HFFc6 (cell line): ENCODE results near the gene SLC48A1. TPM values are rescaled to one million over a fixed set of nuclear protein-coding genes. Genes with fewer than 3 reads are reported as not detected.

Source experiments
- DNase-seq: peaks from one replicate; pipeline ENCODE4 v3.0.0-alpha.2; 2018
- H3K27ac Mint-ChIP-seq: 2 replicates; pipeline ENCODE4 v1.8.0; 2020; ENCODE audit warnings: mild to moderate bottlenecking, mixed read lengths
- H3K27me3 Mint-ChIP-seq: 2 replicates; pipeline ENCODE4 v1.8.0; 2021; ENCODE audit warnings: mild to moderate bottlenecking, moderate library complexity, mixed read lengths; ENCODE audit not compliant: insufficient read depth
- H3K36me3 Mint-ChIP-seq: 2 replicates; pipeline ENCODE4 v1.8.0; 2021; ENCODE audit warnings: low read depth, mixed read lengths
- H3K4me1 Mint-ChIP-seq: 2 replicates; pipeline ENCODE4 v1.8.0; 2020; ENCODE audit warnings: low read depth, mixed read lengths
- H3K4me3 Mint-ChIP-seq: 2 replicates; pipeline ENCODE4 v1.8.0; 2020; ENCODE audit warnings: mild to moderate bottlenecking, moderate library complexity, mixed read lengths
- H3K9me3 Mint-ChIP-seq: 2 replicates; pipeline ENCODE4 v1.8.0; 2020; ENCODE audit warnings: mild to moderate bottlenecking, mixed read lengths
- CTCF ChIP-seq: fragments of 200-600 bp; sonication (generic); IDR thresholded peaks from 2 replicates; pipeline ENCODE4 v1.5.0; 2021; ENCODE audit warnings: antibody characterized with exemption, mild to moderate bottlenecking
- total RNA-seq, 6 experiments: library from RNA; stranded (reverse); fragmentation: NEBNext Ultra II Directional; extraction: Animal tissue kit (Norgen Biotek cat#: 25700); gene quantifications; 2 replicates in 1 of 6; 3 replicates in 5 of 6; pipeline ENCODE4 v1.2.3, GENCODE V29; 2021

The SLC48A1 gene
- total RNA-seq, 6 experiments from 2014 or later: 18.8 to 24.5 (median 21.0) TPM

GRCh38 chr12:47751561-47751960 is 21.5 kb upstream of the SLC48A1 start:
- Mint-ChIP-seq H3K36me3 (no peaks in the 10 kb centered on the region), H3K4me1 (peaks cover 35% of the 10 kb centered on the region), H3K9me3 (no peaks in the 10 kb centered on the region), H3K27ac (peak overlapping the region; percentile 82), H3K4me3 (no peak overlapping the region), H3K27me3 (peaks cover 2% of the 10 kb centered on the region; the same call in 1 of the 2 replicates)
- TF ChIP-seq CTCF: no peak
- no peak for DNase-seq

- no peak for DNase-seq
- no peaks in the 10 kb centered on the region for H3K36me3 Mint-ChIP-seq
- TF ChIP-seq CTCF: no peak
- no peaks in the 10 kb centered on the region for H3K9me3 Mint-ChIP-seq
- H3K27me3 Mint-ChIP-seq: peaks cover 2% of the 10 kb centered on the region
- H3K4me3 Mint-ChIP-seq: no peak overlapping the region
- peak overlapping the region; percentile 82 for H3K27ac Mint-ChIP-seq
- peaks cover 36% of the 10 kb centered on the region for H3K4me1 Mint-ChIP-seq
Measured at GRCh38 chr12:47752121-47752520, 20.9 kb upstream of the SLC48A1 start.

- Mint-ChIP-seq H3K4me3 (no peak overlapping the region), H3K4me1 (peaks cover 40% of the 10 kb centered on the region), H3K36me3 (no peaks in the 10 kb centered on the region), H3K9me3 (no peaks in the 10 kb centered on the region), H3K27me3 (peaks cover 2% of the 10 kb centered on the region), H3K27ac (peak overlapping the region; percentile 82)
- TF ChIP-seq CTCF: no peak
- DNase-seq: peak; percentile 85
Measured at GRCh38 chr12:47752552-47752951, 20.5 kb upstream of the SLC48A1 start.

- no peak; the same call in 1 of the 2 replicates for TF ChIP-seq CTCF
- Mint-ChIP-seq H3K36me3 (no peaks in the 10 kb centered on the region), H3K4me1 (peaks cover 42% of the 10 kb centered on the region), H3K27me3 (peaks cover 2% of the 10 kb centered on the region), H3K27ac (peak overlapping the region; percentile 82), H3K4me3 (no peak overlapping the region), H3K9me3 (no peaks in the 10 kb centered on the region)
- DNase-seq: no peak
Measured at GRCh38 chr12:47753021-47754001, 19.7 kb upstream of the SLC48A1 start.

- H3K9me3 Mint-ChIP-seq: no peaks in the 10 kb centered on the region
- no peak overlapping the region for H3K4me3 Mint-ChIP-seq
- no peak for DNase-seq
- peak overlapping the region; percentile 82 for H3K27ac Mint-ChIP-seq
- no peaks in the 10 kb centered on the region for H3K36me3 Mint-ChIP-seq
- H3K4me1 Mint-ChIP-seq: peaks cover 42% of the 10 kb centered on the region
- TF ChIP-seq CTCF: no peak
- H3K27me3 Mint-ChIP-seq: no peaks in the 10 kb centered on the region; the same call in none of the 2 replicates
Measured at GRCh38 chr12:47754126-47754525, 18.9 kb upstream of the SLC48A1 start.
